SK-N-SH treated with all-trans-retinoic acid at 6 μM for 48 hours (cell line): ENCODE data around the gene PLA2G2F.

Experiments used
- ARNTL ChIP-seq: fragments of 450-650 bp; formaldehyde crosslinking; IDR thresholded peaks from 2 replicates; pipeline ENCODE4 v1.5.0; 2020; ENCODE audit warnings: low read depth, mild to moderate bottlenecking, moderate library complexity, borderline replicate concordance
- CREB5 ChIP-seq: fragments of 250-450 bp; sonication (Bioruptor Pico); IDR thresholded peaks from 2 replicates; pipeline ENCODE4 v1.5.1; 2020; ENCODE audit warnings: low read depth, mild to moderate bottlenecking, moderate library complexity
- ESRRG ChIP-seq: fragments of 250-450 bp; sonication (Bioruptor Pico); IDR thresholded peaks from 2 replicates; pipeline ENCODE4 v1.6.1; 2021; ENCODE audit warnings: mild to moderate bottlenecking
- OSR1 ChIP-seq: fragments of 250-450 bp; sonication (Bioruptor Pico); IDR thresholded peaks from 2 replicates; pipeline ENCODE4 v1.8.0; 2022; ENCODE audit warnings: moderate library complexity, mild to moderate bottlenecking, inconsistent platforms
- PATZ1 ChIP-seq: fragments of 250-450 bp; sonication (Bioruptor Pico); IDR thresholded peaks from 2 replicates; pipeline ENCODE4 v1.8.0; 2020; ENCODE audit warnings: mild to moderate bottlenecking, moderate library complexity, borderline replicate concordance
- TCF4 ChIP-seq: fragments of 250-450 bp; sonication (Bioruptor Pico); IDR thresholded peaks from 2 replicates; pipeline ENCODE4 v1.8.0; 2021; ENCODE audit warnings: mild to moderate bottlenecking, moderate library complexity, borderline replicate concordance
- TOX ChIP-seq: fragments of 250-450 bp; sonication (Bioruptor Pico); IDR thresholded peaks from 2 replicates; pipeline ENCODE4 v1.8.0; 2021; ENCODE audit warnings: mild to moderate bottlenecking, moderate library complexity, borderline replicate concordance
- ZNF565 ChIP-seq: fragments of 450-650 bp; formaldehyde crosslinking; conservative IDR thresholded peaks from 2 replicates; pipeline ENCODE4 v1.5.0; 2020; ENCODE audit warnings: low read depth, mild to moderate bottlenecking, moderate library complexity

DNA sequence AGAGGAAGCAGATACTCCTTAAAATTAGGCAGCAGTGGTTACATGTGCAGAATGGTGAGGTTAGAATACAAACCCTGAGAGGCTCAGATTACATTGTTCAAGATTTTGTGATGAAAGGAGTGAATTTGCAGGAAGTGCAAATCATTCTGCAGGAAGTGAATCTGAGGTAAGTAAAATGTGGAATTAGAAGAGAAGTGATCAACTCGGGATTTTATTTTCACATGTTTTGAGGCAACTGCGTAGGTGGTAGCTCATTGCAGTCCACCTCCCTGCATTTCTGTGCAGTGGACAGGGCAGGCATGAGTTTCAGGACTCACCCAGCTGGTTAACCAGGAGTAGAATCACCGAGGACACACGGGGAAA lies 49.3 kb downstream of the PLA2G2F start:
- no peak for TF ChIP-seq PATZ1 (CRISPR knock-in tag)
- TF ChIP-seq ESRRG (CRISPR knock-in tag): no peak
- no peak for TF ChIP-seq CREB5 (CRISPR knock-in tag)
- TF ChIP-seq ZNF565 (CRISPR knock-in tag): no peak
- TF ChIP-seq TOX (CRISPR knock-in tag): no peak
- TF ChIP-seq ARNTL (CRISPR knock-in tag): no peak
- no peak for TF ChIP-seq TCF4 (CRISPR knock-in tag)
- TF ChIP-seq OSR1: no peak
